Measurements from ENCODE around the gene HSD17B14.
A peak's percentile ranks its signal among the peaks of the same experiment; 100 is the strongest.
"Not testable (repeated sequence)": the region's sequence is repeated elsewhere in the genome, so short reads cannot be mapped to it uniquely, and the experiment has no call there.

The HSD17B14 gene

GRCh38 chr19:48867123-48867745 is 30.9 kb upstream of the HSD17B14 start:
- no peak for DNase-seq

- DNase-seq = no peak
Observed at GRCh38 chr19:48866692-48867091, 30.4 kb upstream of the HSD17B14 start.

- no peak for DNase-seq
Observed at GRCh38 chr19:48862827-48863226, 26.5 kb upstream of the HSD17B14 start.

- no peak for DNase-seq
Observed at GRCh38 chr19:48861313-48861712, 25.0 kb upstream of the HSD17B14 start.

- peak; percentile 35 for DNase-seq
Observed at GRCh38 chr19:48859711-48860572, 23.7 kb upstream of the HSD17B14 start.

GRCh38 chr19:48858984-48859710 is 22.9 kb upstream of the HSD17B14 start:
- peak; percentile 84 for DNase-seq

- no peak for DNase-seq
Observed at GRCh38 chr19:48856921-48857320, 20.6 kb upstream of the HSD17B14 start.

GRCh38 chr19:48854103-48854502 is 17.8 kb upstream of the HSD17B14 start:
- no peak for DNase-seq

- no peak for DNase-seq
Observed at GRCh38 chr19:48853483-48853882, 17.2 kb upstream of the HSD17B14 start.

- DNase-seq = no peak
Observed at GRCh38 chr19:48852292-48852691, 16.0 kb upstream of the HSD17B14 start.

GRCh38 chr19:48846659-48847058 is 10.4 kb upstream of the HSD17B14 start:
- not testable (repeated sequence) for DNase-seq

- no peak for DNase-seq
Observed at GRCh38 chr19:48845384-48845783, 9.1 kb upstream of the HSD17B14 start.

GRCh38 chr19:48844472-48844871 is 8.2 kb upstream of the HSD17B14 start:
- DNase-seq = no peak

GRCh38 chr19:48842789-48843162 is 6.5 kb upstream of the HSD17B14 start:
- DNase-seq = peak; percentile 65

GRCh38 chr19:48841571-48841970 is 5.3 kb upstream of the HSD17B14 start:
- no peak for DNase-seq

GRCh38 chr19:48841047-48841446 is 4.8 kb upstream of the HSD17B14 start:
- no peak for DNase-seq

- DNase-seq = no peak
Observed at GRCh38 chr19:48837687-48838086, 1.4 kb upstream of the HSD17B14 start.

GRCh38 chr19:48837051-48837524 is 797 bp upstream of the HSD17B14 start:
- DNase-seq = peak; percentile 88

- peak; percentile 96 for DNase-seq
Observed at GRCh38 chr19:48835734-48836088, 580 bp downstream of the HSD17B14 start.

- no peak for DNase-seq
Observed at GRCh38 chr19:48833977-48834376, 2.3 kb downstream of the HSD17B14 start.

GRCh38 chr19:48833049-48833448 is 3.2 kb downstream of the HSD17B14 start:
- no peak for DNase-seq

GRCh38 chr19:48830965-48831364 is 5.3 kb downstream of the HSD17B14 start:
- DNase-seq = no peak

- no peak for DNase-seq
Observed at GRCh38 chr19:48830088-48830487, 6.2 kb downstream of the HSD17B14 start.

- no peak for DNase-seq
Observed at GRCh38 chr19:48826606-48827020, 9.7 kb downstream of the HSD17B14 start.
